ENCODE measurements around the gene MYH13.
"Not testable (repeated sequence)": the region's sequence is repeated elsewhere in the genome, so short reads cannot be mapped to it uniquely, and the experiment has no call there.

MYH13 gene

DNA sequence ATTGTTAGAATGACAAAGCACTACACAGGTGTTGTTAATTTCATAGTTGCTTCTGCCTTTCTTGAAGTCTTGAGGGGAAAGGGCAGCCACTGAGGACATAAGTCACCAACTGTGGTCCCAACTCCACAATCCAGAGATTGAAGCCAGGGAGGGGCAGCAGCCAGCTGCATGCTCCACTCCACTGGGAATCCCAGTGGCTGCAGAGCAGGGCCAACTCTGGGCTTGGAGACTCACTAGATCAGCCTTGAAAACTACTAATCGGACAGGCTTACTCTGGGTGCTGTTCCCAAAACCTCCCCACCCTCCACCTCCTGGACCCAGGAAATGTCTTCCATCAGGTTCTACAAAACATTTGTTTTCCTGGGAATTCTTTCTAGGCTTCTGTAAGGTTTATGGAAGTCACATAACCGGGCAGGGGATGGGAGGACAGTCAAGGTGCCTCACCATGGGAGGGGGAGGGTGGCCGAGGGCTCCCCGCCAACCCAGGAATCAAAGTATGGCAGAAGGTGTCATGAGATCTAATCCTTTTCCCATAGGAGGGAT lies 68.0 kb downstream of the MYH13 start:
- DNase-seq (ENCODE audit: low spot score), result no peak

DNA sequence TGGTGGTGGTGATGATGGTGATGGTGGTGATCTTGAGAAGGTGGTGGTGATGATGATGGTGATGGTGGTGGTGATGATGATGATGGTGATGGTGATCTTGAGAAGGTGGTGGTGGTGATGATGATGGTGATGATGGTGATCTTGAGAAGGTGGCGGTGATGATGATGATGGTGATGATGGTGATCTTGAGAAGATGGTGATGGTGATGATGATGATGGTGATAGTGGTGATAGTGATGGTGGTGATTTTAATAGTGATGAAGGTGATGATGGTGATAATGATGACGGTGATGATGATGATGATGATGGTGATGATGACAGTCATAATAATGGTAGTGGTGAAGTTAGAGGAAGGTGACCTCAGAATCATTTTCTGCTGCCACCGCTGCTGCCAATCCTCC lies 75.1 kb downstream of the MYH13 start:
- no peak for DNase-seq (ENCODE audit: low spot score)

DNA sequence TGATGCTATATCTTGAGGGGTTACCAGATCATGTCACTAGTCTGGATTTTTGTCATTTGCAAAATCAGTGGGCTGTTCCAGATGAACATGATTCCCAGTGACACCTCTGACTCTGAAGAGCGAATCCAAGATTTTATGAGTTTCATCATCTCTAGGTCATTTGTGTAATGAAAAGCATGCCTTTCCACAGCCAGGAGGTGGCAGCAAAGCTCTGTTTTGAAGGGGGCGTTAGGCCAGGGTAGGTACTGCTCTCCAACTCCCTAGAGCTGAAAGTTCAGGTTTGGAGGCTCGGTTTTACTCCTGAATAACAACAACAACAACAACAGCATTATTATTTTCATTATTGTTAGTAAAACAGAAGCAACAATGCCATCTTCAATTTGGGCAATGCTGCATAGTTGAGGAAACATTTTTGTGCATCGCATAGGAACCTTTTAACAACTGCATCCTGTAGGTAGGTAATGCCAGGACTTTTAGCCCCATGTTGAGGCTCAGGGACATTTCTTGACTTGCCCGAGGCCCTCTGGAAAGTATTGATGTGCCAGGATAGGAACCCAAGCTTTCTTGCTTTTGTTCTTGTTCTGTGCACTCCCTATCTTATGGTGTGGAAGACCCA lies 77.0 kb downstream of the MYH13 start:
- DNase-seq (ENCODE audit: low spot score), result peak; percentile 74

- DNase-seq (ENCODE audit: low spot score), result no peak
Observed at GRCh38 chr17:10294180-10294579, 78.6 kb downstream of the MYH13 start.

DNA sequence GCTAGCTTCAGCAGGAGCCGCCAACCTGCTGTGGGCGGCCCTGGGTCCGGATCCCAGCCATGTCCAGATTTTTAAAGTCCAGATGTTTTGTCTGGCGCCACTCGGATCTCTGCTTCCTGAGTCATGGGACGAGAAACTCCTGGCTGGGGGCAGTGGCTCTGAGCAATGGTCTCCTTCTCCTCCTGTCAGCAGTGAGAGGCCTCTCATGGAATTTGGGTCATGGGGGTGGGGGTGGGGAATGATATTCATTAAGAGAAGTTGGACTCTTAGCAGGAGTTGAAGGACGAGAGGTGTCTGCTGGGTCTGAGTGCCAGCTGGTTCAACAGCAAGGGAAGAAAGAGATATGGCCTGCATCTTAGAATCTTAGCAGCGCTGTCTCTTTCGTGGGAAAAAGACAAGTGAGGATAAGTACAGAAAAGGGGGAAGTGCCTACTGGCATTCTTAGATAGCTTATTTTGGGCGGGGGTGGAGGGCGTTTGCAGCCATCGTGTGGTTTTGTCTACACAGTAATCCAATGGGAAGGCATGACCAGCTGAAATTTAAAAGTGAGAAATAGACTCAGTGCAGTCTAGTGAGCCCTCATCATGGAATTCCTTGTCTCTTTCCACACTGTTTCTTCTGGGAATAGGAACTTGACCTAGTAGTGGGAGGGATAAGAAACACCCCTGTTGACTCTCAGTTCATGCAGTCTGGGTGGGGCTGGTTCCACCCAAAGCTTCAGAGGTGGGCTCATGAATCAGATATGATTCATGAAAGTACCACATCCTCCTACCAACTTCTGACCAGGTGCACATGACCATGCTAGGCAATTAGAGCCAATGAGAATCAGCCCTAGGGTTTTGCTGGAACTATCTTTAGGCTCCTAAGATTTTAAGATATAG lies 80.5 kb downstream of the MYH13 start:
- DNase-seq (ENCODE audit: low spot score), result no peak

GRCh38 chr17:10291576-10291975 lies 81.2 kb downstream of the MYH13 start:
- DNase-seq (ENCODE audit: low spot score), result not testable (repeated sequence)

DNA sequence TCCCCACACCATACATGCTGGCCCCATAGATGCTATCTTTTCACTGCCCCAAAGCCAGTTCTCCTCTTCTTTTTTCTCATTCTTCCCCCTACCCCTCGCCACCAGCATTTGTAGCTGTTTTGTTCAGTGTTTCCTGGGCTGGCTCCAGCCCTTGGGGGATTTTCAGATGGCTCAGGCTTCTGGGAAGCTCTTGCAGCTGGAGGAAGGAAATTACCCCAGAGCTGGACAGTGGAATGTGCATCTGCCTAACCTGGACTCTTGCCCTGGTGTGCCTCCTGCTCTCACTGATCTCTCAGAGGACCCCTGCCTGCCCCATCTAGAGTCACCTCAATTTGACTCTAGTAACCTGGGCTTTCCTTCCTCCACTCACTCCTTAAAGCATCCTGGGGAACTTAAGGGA lies 82.8 kb downstream of the MYH13 start:
- no peak for DNase-seq (ENCODE audit: low spot score)

DNA sequence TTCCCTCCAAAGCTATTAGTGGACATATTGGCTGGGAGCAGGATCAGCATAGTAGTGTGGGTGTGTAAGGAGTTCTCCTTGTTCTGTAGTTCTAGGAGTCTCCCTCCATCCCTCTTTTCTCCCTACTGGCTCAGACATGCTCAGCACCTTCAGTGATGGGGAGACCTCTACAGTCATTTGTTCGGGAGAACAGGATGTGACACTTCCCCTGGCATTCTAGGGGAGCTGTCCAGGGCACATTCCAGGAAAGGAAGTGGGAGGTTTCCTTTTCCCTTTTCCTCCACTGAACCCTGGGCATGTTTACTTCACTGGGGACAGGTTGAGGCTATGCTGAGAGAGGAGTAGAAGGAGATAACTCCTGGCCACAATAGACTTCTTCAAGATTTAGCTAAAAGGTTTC lies 86.5 kb downstream of the MYH13 start:
- no peak for DNase-seq (ENCODE audit: low spot score)

DNA sequence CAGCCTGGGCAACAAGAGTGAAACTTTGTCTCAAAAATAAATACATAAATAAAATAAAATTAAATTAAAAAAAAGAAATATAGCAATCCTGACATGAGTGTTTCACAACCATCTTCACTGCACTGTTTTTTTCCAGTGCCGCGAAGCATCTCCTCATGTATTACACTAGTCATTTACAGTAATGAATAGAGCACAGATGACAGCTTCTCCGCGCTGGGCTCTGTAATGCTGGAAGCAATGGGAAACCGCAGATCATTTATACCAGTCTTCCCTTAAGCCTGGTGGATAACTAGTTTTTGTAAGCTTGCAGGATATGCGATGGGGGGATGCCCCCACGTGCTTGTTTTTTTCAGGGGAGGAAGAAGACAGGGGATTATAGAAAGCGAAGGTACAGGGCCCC lies 86.9 kb downstream of the MYH13 start:
- DNase-seq (ENCODE audit: low spot score), result no peak

DNA sequence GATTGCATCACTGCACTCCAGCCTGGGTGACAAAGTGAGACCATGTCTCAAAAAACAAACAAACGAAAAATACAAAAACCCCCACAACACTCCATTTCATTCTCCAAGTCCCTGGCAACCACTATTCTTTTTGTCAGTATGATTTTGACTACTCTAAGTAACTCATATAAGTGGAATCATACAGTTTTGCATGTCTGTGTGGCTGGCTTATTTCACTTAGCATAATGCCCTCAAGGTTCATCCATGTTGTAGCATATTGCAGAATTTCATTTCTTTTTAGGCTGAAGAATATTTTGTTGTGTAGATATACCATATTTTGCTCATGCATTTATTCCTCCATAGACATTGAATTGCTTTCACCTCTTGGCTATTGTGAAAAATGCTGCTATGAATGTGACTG lies 92.7 kb downstream of the MYH13 start:
- DNase-seq (ENCODE audit: low spot score), result no peak

- DNase-seq (ENCODE audit: low spot score), result no peak
Observed at GRCh38 chr17:10278218-10278617, 94.6 kb downstream of the MYH13 start.

- DNase-seq (ENCODE audit: low spot score), result no peak
Observed at GRCh38 chr17:10276436-10276835, 96.4 kb downstream of the MYH13 start.

- DNase-seq (ENCODE audit: low spot score), result no peak
Observed at GRCh38 chr17:10275418-10275817, 97.4 kb downstream of the MYH13 start.

- peak; percentile 25 for DNase-seq (ENCODE audit: low spot score)
Observed at GRCh38 chr17:10271106-10271562, 101.7 kb downstream of the MYH13 start.

DNA sequence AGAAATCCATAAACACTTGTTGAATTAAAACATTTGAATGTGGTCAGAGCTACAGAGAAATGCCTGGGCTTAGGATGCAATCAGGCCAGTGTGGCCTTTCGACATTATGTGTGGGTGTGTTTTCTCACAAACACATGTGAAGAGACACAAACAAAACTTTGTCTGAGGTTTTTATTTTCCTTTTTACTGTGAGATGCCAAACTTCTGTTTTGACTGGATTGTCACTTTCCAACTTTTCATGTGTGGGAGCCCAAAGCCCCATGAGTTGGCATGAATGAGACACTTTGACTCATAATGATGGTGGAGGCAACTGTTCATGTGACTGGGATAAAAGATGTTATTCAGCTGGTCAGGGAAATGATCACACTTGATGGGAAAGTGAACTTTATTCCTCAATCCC lies 102.5 kb downstream of the MYH13 start:
- DNase-seq (ENCODE audit: low spot score), result no peak

DNA sequence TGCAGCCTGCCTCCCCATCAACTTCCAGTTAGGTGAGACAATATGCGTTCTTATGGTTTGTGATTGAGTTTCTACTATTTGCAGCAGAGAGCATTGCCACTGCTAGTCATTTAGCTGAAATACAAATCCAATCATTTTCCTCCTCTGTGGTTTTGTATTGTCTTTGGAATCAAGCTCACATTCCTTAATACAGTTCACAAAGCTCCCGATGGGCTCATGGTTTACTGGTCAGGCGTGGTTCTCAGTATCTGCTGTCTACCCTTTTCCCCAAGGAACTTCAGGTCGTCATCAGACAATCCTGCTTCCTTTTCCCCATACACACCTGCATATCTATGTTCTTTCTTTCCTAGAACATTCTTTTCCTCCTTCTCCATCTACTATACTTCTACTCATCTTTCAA lies 104.8 kb downstream of the MYH13 start:
- no peak for DNase-seq (ENCODE audit: low spot score)

- no peak for DNase-seq (ENCODE audit: low spot score)
Observed at GRCh38 chr17:10266296-10266876, 106.4 kb downstream of the MYH13 start.

DNA sequence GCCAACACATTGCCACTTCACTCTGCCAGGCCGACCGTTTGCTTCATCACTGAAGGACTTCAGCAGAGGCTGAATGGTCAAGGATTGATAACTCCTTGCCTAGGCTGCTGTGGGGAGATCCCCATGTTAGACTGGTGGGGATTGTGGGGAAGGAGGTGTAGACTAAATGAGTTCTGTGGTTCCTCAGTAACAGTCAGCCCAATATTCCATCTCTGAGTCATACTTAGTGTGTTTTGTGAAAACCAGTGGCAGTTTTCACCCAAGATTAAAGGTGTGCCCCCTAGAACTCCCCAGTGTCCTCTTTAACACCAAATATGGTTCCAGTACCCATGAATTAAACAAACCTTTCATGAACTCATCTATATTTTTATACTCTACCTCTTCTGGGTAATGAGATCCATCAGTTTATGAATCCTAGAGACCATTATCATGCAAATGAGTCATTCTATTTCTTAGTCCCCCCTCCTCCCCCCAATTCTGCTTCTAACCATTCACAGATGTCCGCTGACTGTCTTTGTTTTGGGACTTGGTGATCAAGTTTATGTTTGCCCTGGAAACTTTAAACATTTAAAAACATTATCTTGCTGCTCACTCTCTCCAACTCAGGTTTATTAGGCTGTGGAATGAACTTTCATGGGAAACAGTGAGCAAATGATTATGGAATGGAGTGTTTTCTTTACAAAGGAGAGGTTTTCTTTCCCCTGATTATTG lies 107.6 kb downstream of the MYH13 start:
- no peak for DNase-seq (ENCODE audit: low spot score)

GRCh38 chr17:10264051-10264450 lies 108.8 kb downstream of the MYH13 start:
- DNase-seq (ENCODE audit: low spot score), result no peak

- no peak for DNase-seq (ENCODE audit: low spot score)
Observed at GRCh38 chr17:10262451-10262850, 110.4 kb downstream of the MYH13 start.

DNA sequence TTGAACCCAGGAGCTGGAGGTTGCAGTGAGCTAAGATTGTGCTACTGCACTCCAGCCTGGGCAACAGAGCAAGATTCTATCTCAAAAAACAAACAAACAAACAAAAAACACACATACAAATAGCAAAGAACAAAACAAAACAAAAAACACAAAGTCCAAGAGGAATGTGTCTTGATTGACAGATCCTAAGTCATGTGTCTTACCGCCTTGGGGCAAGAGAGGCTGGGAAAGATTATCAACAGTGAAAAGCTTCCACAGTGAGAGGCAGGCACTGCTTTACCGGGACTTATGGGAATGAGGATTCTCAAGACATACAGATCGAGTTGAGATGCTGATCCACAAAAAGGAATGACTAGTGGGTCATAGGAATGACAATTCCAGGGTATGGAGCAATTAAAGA lies 111.7 kb downstream of the MYH13 start:
- no peak for DNase-seq (ENCODE audit: low spot score)
